Suprapubic skin (tissue), 4 donors: ENCODE data around the gene GSG1L. TPM values are rescaled to one million over a fixed set of nuclear protein-coding genes. Genes with fewer than 3 reads are reported as not detected.

Experiments
- DNase-seq, 2 donors: peaks; one replicate each; pipeline ENCODE4 v3.0.0-alpha.2; 2019; ENCODE audit warnings: low spot score in 2 of 2
- H3K27ac ChIP-seq: fragments of 200-600 bp; sonication (generic); one replicate; pipeline ENCODE4 v1.5.1; 2019
- H3K27me3 ChIP-seq: fragments of 200-600 bp; sonication (generic); one replicate; pipeline ENCODE4 v1.5.1; 2019
- H3K36me3 ChIP-seq: fragments of 200-600 bp; sonication (generic); one replicate; pipeline ENCODE4 v1.5.1; 2019
- H3K4me1 ChIP-seq: fragments of 200-600 bp; sonication (generic); one replicate; pipeline ENCODE4 v1.5.1; 2019
- H3K4me3 ChIP-seq: fragments of 200-600 bp; sonication (generic); one replicate; pipeline ENCODE4 v1.5.1; 2019; ENCODE audit warnings: mild to moderate bottlenecking
- H3K9me3 ChIP-seq: fragments of 200-600 bp; sonication (generic); one replicate; pipeline ENCODE4 v1.5.1; 2019
- CTCF ChIP-seq, 2 donors: fragments of 200-600 bp in 1 of 2; fragments of 450-650 bp in 1 of 2; sonication (generic) in 1 of 2; IDR thresholded peaks; one replicate each; pipeline ENCODE4 v1.5.1; 2016 to 2019; ENCODE audit warnings: antibody characterized with exemption in 2 of 2, mild to moderate bottlenecking in 1 of 2, moderate library complexity in 1 of 2
- EP300 ChIP-seq: sonication (generic); formaldehyde crosslinking; IDR thresholded peaks from one replicate; pipeline ENCODE4 v1.6.1; 2017; ENCODE audit warnings: antibody characterized with exemption
- POLR2A ChIP-seq, 2 donors: fragments of 450-650 bp; IDR thresholded peaks; one replicate each; pipeline ENCODE4 v1.6.1; 2017; ENCODE audit warnings: antibody characterized with exemption in 2 of 2, mild to moderate bottlenecking in 2 of 2, moderate library complexity in 2 of 2
- POLR2AphosphoS5 ChIP-seq, 3 donors: sonication (generic); formaldehyde crosslinking; IDR thresholded peaks; one replicate each; pipeline ENCODE4 v1.6.1; 2017; ENCODE audit warnings: antibody characterized with exemption in 3 of 3
- WGBS: methylation state at CpG from one replicate; pipeline ENCODE4 v1.1.5; 2018; 5-methylcytosine and 5-hydroxymethylcytosine counted together
- total RNA-seq, 4 donors: library from RNA; depleted of rRNA; stranded (reverse); fragments of >200 nt; gene quantifications; one replicate each; pipeline ENCODE4 v1.1.0, GENCODE V29; 2016

Gene GSG1L
- total RNA-seq, 4 donors from 2014 or later = 0.64 to 1.7 TPM; not detected in 2

- no peak overlapping the region for H3K27ac ChIP-seq
- no peaks in the 10 kb centered on the region for H3K9me3 ChIP-seq
- peaks cover 13% of the 10 kb centered on the region for H3K4me1 ChIP-seq
- DNase-seq = no peak
- peaks cover 17% of the 10 kb centered on the region for H3K27me3 ChIP-seq
- no peaks in the 10 kb centered on the region for H3K36me3 ChIP-seq
- WGBS = 74% methylated on average over 4 of the region's 4 CpGs
- H3K4me3 ChIP-seq = no peak overlapping the region
- no peak for TF ChIP-seq POLR2A (IDR thresholded peaks at IDR 0.05)
- TF ChIP-seq POLR2AphosphoS5 (IDR thresholded peaks at IDR 0.05) = no peak
- no peak for TF ChIP-seq CTCF (IDR thresholded peaks at IDR 0.05)
- TF ChIP-seq EP300 = no peak
Observed at GRCh38 chr16:27924411-27925118, 138.9 kb downstream of the GSG1L start.

- no peaks in the 10 kb centered on the region for H3K36me3 ChIP-seq
- whole genome bisulfite sequencing = 84% methylated on average over 1 of the region's 1 CpG
- no peak for TF ChIP-seq EP300
- TF ChIP-seq CTCF (IDR thresholded peaks at IDR 0.05) = no peak
- TF ChIP-seq POLR2AphosphoS5 (IDR thresholded peaks at IDR 0.05) = no peak
Observed at GRCh38 chr16:27923751-27924150, 139.8 kb downstream of the GSG1L start.

GRCh38 chr16:27922433-27922832 lies 141.1 kb downstream of the GSG1L start:
- Histone ChIP-seq H3K9me3 (no peaks in the 10 kb centered on the region), H3K27ac (no peak overlapping the region), H3K27me3 (peaks cover 9% of the 10 kb centered on the region), H3K36me3 (no peaks in the 10 kb centered on the region), H3K4me1 (peaks cover 13% of the 10 kb centered on the region), H3K4me3 (no peak overlapping the region)
- no peak for TF ChIP-seq POLR2AphosphoS5 (IDR thresholded peaks at IDR 0.05)
- no peak for TF ChIP-seq POLR2A (IDR thresholded peaks at IDR 0.05)
- no peak for TF ChIP-seq CTCF (IDR thresholded peaks at IDR 0.05)
- TF ChIP-seq EP300 = no peak
- DNase-seq = no peak
- WGBS = 66% methylated on average over 6 of the region's 6 CpGs

More at GRCh38 chr16:27923751-27924150, 139.8 kb downstream of the GSG1L start:
- H3K4me3 ChIP-seq = no peak overlapping the region
- H3K4me1 ChIP-seq = peaks cover 13% of the 10 kb centered on the region
- H3K27ac ChIP-seq = no peak overlapping the region
- no peak for DNase-seq
- no peaks in the 10 kb centered on the region for H3K9me3 ChIP-seq
- H3K27me3 ChIP-seq = peaks cover 14% of the 10 kb centered on the region

- Histone ChIP-seq H3K27ac (no peak overlapping the region), H3K4me1 (peaks cover 13% of the 10 kb centered on the region), H3K27me3 (peaks cover 12% of the 10 kb centered on the region), H3K9me3 (no peaks in the 10 kb centered on the region), H3K36me3 (no peaks in the 10 kb centered on the region), H3K4me3 (no peak overlapping the region)
- WGBS = 54% methylated on average over 4 of the region's 4 CpGs
- no peak for DNase-seq
- TF ChIP-seq EP300 = no peak
- no peak for TF ChIP-seq POLR2AphosphoS5 (IDR thresholded peaks at IDR 0.05)
- no peak for TF ChIP-seq CTCF (IDR thresholded peaks at IDR 0.05)
- no peak for TF ChIP-seq POLR2A (IDR thresholded peaks at IDR 0.05)
Observed at GRCh38 chr16:27921134-27921533, 142.4 kb downstream of the GSG1L start.

GRCh38 chr16:27920391-27920891 lies 143.1 kb downstream of the GSG1L start:
- Histone ChIP-seq H3K27ac (no peak overlapping the region), H3K4me1 (peaks cover 16% of the 10 kb centered on the region), H3K9me3 (no peaks in the 10 kb centered on the region), H3K4me3 (no peak overlapping the region), H3K36me3 (no peaks in the 10 kb centered on the region), H3K27me3 (peaks cover 12% of the 10 kb centered on the region)
- WGBS = 7% methylated on average over 11 of the region's 11 CpGs
- no peak for DNase-seq
- TF ChIP-seq POLR2A (IDR thresholded peaks at IDR 0.05) (no peak), POLR2AphosphoS5 (IDR thresholded peaks at IDR 0.05) (no peak), CTCF (IDR thresholded peaks at IDR 0.05) (peak in 1 of 2 donors; percentile 2), EP300 (no peak)
